SIG-M5 treated with dmso at 0.1 percent for 504 hours (cell line): ENCODE results near the gene ZNF423.

Source experiments
- DNase-seq: peaks from one replicate; lab custom pipeline; 2025; ENCODE audit not compliant: unreplicated experiment; lab: John Stamatoyannopoulos, UW

The ZNF423 gene

DNA sequence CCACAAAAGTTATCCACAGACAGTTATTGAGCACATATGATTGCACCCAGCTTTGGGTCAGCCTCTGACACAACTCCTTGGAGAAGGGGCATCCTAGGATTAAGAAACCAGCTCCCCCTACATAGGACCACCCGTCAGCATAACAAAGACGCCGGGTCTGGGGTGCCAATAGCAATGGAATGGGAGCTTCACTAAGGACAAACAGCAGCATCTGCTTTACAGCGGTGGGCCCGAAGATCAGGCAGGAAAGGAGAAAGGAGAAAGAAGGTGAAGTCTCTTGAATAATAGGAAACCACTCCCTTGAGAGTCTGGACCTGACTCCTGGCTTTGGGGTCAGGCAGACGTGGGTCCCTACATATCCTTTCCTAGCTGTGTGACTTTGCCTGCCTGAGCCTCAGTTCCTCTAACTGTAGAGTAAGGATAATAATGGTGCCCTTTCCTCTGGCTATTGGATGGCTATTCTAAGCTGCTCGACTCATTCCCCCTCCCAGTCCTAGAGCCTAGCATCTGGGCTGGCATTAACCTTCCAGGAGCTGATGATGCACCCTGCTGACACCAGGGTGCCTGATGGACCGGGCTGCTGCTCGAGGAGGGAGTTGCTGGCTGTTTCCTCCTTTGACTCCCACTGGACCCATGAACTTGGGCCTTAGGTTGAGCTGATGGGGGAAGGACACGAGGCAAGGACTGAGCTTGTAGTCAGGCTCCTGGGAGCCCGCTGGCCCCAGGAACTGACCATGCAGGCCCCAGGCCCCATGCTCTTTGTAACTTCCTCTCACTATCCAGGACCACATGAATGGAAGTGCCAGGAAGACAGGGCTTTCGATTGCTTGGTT is 388.2 kb downstream of the ZNF423 start:
- DNase-seq = no peak

DNA sequence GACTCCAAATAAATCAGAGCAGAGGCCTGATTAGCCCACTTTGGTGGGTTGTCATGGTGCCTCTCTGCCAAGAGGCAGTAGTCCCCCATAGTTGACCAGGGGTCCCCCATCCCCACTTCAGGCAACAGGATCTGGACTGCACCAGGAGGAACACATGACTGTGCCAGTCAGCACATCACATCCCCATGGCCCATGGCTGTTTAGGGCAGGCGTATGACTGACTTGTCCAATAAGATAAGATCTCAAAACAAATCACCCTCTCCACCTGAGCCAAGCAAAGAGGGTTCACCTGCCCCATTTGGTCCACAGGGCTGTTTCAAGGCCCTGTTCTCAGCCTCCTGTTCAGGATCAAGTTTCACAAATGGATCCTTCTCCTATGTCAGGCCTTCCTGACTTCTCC is 389.0 kb downstream of the ZNF423 start:
- DNase-seq = no peak

DNA sequence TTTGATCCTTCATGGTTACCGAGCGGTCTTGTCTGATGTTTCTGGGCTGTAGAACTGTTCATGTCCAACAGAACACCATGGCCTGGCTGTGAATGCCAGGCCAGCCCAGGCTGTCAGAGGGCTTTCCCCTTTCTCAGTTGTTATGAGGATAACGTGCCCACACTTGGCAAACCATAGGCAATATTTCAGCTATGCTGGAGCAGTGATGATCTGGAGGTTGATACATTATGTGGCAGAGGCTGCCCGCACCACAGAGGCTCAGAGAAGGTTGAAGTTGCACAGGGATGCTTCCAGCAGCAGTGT is 389.4 kb downstream of the ZNF423 start:
- DNase-seq = no peak

DNA sequence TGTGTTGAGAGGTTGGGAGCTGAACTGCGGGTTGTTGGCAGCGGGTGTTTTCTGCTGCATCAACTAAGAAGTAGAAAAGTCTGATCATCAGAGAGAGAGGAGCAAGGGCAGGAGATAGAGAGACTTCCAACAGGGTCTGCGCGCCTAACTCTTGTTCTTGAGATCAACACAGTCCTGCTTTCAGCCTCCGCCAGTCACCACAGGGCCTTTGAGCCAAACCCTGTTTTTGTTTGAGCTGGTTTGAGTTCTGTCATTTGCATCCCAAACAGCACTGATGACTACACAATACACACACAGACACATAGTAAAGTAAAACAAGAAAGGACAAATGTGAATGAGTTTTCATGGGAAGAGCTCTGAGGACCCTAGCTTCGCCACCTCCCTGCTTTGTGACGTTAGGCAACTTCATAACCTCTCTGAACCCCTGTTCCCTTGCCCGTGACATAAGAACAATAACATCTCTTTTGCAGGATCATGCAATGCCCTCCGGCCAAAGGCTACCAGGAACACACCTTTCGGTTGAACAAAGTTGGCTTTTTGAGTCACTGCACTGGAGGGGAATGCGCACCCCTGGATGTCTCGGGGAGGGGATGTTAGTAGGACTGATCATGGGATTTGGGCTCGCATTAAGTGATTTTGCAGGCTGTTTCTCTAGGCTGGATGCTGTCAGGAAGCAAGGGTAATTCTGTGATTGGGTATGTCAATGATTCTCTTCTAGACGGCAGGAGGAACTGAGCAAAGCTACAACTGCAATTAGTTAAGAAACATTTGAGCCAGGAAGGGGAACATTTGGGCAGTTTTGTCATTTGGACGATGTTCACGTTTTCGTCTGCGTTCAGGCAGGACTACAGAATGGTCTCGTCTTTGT is 390.0 kb downstream of the ZNF423 start:
- DNase-seq = no peak

DNA sequence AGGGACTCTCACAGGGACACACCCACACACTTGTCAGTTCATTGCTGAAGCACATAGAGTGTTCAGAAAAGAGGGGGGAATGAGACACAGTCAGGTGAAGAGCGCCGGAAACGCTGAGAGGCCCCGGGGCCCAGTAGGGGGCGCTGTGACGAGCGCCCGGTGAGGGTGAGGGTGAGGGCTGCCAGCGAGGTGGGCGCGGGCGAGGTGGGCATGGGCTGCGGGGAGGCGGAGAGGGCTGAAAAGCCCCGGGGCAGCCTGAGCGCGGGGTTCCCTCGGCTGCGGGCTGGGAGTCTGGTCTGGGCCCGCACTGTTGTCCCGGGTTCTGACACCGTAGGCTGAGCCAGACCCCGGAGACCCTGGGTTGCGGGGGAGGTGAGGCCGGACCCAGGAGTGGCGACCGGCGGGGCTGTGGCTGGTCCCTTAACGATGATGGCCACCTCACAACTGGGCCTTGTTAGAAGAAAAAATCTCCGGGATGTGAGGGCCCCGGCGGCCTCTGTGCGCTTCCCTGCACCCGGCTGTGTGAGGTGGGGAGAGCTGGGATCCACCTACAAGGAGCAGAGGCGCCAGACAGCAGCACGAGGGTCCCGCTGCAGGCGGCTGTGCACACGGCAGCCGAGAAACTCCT is 390.9 kb downstream of the ZNF423 start:
- no peak for DNase-seq

DNA sequence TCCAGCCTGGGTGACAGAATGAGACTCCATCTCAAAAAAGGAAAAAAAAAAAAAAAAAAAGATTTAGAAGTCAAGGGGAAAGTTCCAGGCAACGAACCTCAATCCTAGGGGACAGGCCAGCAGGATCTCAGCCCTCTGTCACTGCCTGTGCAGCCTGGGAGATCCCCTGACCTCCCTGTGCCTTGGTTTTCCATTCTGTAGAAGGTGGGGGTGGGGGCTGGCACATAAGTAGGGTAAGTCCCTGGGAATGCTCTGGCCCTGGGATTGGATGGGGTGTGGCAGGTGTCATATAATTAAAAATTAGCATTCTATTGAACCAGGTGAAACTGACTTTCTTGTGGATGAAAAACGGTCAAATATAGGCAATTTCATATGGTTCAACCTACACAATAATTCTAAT is 391.8 kb downstream of the ZNF423 start:
- DNase-seq = no peak

DNA sequence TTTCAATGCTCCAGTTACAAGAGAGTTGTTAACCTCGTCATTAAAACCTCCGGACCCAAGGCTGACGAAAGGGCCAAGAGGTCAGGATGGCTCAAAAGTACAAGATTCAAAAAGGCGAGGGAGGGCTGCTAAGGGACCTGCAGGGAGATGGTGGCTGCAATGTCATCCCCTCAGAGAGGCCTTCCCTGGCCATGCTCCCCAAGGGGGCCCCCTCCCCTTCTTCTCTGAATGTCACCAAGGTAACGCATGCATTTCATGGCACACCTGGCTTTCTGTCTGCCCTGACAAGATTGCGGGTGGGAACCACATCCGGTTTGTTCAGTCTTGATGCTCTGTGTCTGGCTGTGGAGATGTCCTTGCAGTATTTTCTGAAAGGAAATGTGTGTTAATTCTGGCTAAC is 392.4 kb downstream of the ZNF423 start:
- DNase-seq = no peak

DNA sequence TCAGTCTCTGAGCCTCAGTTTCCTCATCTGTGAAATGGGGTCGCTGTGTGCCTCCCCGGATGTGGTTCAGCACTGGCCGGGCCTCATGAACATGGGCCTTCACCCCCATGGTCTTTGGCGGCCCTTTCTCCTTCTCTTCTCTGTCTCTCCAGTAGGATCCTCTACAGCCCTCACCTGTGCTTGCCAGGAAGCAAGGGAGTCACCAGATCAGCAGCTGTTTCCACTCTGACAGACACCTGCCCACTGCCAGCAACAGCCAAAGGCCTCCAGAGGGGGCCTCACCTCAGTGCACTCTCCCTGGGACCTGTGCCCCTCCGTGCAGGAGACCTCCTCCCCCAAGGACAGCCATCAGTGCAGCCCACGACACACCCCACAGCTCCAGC is 392.9 kb downstream of the ZNF423 start:
- no peak for DNase-seq

DNA sequence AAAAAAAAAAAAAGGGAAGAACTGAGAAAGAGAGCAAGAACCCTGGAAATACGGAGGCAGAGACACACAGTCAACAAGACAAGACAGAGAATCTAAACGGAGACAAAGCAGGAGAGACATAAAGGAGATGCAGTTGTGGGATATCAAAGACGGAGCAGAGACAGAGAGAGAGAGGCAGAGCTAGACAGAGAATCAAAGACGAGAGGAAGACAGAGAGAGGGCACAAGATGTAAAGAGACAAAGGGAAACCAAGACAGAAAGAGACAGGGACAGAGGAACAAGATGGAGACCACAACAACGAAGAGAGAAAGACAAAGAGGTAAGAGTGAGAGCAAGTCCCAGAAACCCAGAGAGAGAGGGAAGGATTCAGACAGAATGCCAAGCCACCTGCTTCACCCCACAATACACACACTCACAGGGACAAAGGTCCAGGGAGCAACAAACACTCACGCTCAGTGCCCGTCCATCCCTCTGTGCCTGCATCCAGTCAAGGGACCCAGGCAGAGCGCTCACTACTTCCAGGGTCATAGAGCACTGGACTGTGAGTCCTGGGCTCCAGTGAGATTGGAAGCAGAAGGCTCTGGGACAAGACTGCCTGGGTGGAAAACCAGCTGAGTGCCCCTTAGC is 393.4 kb downstream of the ZNF423 start:
- no peak for DNase-seq

DNA sequence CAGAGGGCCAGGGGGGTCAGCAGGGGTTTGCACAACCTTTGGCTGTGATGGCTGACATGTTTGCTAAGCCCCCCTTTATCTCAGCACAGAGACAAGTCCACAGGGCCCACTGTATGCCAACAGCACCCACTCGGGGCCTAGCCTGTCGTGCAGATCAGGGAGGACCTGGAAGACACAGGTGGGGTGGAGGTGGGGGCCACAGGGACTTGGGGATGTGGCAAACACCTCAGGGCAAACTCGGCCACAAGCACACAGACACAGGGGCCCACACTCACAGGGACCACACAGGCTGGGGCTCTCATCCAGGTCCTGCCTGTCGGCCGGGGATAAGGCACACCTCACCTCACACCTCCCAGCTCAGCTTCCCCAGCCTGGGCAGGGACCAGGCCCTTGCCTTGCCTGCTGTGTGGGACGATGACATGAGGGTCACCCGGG is 394.4 kb downstream of the ZNF423 start:
- DNase-seq = no peak

DNA sequence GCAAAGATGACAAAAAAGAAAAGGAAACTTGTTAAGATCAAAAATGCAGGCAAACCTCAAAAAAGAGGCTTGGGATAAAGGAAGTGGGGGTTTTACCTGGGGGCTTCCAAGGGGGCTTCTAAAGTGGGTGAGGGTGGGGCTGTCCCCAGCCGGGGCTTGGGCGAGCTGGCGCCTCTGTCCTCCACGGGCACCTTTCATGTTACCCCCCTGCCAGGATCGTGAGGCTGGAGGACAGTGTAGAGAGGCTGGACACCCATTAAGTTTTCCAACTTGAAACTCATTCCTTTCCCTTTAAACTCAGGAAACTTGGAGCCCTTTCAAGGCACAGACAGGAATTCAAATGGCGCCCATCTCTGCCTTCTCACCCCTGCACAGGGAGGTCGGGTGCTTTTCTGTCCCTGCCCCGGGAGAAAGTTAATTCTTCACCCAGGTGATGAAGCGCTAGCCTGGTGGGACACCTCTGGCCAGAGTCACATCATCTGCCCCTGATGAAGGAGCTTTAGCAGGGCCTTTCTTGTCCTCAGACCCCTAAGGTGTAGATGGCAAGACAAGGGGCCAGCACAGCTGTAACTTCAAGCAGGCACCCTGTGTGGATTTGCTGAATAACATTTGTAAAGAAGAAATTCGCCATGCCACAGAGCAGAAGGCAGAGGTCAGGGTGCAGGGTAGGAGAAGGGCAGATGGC is 395.0 kb downstream of the ZNF423 start:
- no peak for DNase-seq

DNA sequence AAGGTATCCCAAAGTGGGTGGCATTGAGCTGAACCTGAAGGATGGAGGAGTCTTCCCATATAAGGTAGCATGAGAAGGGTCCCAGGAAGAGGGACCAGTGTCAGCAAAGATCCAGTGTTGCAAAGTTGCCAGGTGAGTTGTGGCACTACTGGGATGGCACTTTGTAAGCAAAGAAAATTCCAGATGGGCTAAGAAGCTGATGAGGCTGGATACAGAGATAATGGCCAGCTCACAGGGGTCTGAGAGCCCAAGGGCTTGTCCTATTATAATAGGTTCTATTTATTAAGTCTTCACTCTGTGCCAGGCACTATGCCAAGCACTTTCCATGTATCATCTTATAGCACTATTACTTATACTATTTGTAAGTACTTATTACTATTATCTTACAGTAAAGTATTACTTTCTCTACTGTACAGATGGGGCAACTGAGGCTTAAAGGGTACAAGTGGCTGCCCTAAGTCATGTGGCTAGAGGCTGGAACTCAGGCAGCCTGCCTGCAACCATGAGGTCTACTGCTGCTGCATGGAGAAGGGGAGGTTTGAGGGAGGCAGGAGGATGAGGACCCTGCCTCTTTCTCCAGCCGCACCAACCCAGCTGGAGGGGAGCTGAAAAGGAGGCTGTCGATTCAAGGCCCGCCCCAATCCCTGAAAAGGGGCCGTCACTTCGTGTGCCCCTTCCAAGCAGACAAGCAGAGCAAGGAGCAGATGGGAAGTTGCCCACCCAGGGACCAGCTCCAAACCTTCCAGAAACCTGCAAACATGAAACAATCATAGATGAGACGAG is 395.8 kb downstream of the ZNF423 start:
- no peak for DNase-seq

DNA sequence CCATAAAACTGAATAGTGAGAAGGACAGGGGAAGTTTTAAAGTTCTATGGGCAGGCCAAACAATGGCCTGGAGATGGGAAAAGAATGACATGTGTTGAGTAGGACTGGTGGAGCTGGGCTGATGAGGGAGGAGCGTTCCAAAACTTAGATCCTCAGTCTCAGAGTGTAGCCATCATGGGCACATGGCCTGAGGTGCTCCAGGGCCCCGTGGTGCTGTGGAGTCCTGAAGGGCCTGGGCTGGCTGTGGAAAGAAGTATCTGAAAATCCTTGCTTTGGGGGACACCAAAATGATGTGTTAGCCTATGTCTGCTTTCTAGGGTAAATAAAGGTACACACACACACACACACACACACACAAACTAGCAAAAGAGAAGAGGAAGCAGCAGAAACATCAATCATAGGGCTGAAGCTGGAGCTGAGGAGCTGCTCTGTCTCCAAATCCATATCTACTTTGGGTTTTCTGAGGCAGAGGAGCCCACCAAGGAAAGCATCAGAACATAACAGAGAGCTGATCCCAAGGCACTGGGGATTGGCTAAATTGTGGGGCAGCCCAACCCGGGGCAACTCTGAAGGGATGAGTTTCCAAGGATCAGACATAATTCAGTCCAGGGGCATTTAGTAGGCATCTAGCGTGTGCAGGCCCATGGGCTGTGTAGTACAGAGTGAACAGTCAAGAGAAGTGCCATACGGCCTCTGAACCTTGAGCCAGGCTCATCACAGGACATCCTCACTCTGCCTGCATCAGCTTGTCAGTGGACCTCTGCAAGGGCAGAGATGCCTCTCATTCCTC is 397.1 kb downstream of the ZNF423 start:
- DNase-seq = no peak

DNA sequence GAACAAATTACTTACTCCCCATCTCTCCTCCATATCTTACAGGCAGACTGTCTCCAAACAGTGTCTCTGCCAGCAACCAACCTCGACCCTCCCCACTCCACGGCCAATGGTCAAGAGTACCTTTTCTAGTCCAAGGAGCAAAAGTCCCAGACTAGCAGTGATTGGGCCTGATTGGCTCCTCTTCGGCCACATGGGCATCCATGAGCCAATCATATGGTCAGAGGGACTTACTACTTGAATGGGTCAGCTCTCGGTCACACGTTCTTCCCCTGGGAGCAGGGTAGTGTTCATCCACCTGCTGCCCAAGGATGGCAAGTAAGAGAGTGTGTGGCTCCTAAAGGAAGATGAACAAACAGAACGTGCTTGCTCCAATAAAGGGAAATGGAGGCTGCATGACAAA is 397.7 kb downstream of the ZNF423 start:
- no peak for DNase-seq

DNA sequence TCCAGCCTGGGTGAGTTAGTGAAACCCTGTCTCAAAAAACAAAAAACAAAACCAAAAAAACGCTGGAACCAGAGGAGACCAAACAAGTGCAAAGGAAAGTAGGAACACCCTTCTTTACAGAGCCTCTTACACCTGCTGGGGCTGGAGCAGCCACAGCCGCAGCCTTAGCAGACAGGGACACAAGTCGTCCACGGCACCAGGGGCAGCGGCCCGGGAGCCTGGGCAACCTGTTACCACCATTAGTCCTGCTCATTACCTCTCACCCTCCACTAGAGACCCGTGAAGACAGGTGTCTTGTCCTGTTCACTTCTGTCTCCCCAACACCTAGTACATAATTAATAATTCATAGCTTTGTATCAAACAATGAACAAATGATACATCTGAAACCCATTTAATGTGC is 398.7 kb downstream of the ZNF423 start:
- no peak for DNase-seq

DNA sequence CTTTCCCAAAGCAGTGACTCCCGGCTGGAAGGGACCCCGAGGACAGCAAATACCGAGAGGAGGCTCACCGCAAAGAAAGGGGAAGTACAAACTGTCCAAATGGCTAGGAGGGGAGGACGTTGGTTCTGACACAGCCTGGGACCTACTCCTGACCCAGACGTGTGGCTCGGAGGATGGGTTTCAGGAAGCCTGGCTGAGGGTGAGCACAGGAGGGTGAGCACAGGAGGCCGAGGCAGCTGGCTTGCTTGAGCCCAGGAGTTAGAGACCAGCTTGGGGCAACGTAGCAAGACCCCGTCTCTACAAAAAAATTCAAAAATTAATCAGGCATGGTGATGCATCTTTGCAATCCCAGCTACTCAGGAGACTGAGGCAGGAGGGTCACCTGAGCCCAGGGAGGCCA is 399.1 kb downstream of the ZNF423 start:
- no peak for DNase-seq

DNA sequence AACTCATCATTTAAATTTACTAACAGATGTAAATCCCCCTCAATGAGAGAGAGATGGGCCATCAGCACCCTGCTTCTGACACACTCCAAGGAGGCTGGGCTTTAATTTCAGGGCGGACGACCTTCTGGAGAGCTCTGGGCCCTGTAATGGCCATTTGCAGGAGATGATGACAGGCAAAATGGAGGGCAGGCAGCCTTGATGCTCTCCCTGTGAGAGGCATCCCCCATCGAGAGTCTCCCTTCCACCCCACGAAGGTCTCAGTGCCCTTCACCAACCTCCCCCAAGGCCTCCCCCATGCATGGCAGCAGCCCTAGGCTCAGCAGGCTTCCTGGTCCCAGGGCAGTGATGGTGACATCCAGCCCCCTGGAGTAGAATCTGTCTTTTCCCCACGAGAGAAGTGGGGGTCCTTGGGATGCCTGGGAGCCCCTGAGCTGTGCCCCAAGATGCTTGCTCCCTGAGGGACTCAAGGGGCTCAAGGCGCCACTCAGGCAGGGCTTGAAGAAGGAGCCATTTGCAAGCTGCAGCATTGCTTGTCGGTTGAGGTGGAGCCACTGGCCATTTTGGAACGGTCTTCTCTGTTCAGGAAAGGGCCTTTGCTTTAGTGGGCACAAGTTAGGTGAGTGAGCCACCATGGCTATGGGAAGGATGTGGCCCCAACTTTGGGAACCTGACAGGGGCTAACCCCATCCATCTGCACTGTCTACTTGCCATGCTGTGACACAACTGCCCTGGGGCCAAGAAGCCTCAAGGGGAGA is 399.7 kb downstream of the ZNF423 start:
- no peak for DNase-seq

DNA sequence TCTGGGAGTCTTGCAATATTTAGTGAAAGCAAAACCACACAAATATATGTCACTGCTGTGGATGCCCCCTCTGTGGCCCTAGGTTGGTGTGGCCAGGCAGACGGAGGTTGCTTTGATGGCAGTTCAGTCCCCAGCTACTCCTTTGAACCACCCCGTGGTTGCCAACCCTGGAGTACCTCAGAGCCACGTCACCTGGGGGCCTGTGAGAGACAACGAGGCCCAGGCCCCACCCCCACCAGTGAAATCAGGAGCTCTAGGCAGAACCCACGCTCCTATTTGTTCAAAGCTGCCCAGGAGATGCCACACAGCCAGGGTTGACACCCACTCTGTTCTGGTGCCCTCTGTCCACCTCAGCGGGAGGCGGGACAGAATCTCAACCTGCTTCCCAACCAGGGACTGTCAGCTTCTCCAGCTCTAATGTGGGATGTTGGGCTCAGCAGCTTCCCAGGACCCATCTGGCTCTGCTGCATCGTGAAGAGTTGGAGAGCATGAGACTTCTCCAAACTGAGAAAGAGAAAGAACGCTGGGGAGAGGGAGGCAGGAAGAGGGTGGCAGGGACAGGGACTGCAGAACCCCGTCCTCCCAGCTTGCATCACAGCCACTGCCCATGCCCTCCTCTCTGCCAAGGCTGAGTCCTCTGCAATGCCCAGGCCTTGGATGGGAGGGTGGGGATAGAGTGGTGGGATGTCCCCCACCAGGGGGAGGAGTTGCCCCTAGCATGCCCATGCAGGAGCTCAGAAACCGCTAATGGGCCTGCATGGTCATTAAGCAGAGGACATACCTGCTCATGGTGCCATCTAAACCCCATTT is 400.5 kb downstream of the ZNF423 start:
- DNase-seq = no peak
